ENCODE results near the gene FMO2.

FMO2 gene

DNA sequence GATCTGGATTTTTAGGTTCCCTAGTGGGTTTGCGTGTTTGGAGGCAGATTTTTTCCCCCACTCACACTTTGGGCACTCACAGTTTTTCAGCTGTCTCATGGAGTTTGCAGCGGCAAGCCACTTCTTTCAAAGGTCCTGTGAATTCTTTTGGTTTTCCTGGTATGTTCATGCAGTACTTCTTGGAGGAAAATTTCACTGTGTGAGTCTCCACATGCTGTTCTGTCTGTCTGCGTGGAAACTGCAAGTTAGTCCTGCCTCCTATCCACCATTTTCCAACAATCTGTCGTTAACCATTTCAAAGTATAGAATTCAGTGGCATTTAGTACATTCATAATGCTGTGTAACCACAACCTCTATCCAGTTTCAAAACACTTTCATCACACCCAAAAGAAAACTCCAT lies 62.4 kb downstream of the FMO2 start:
- Histone ChIP-seq H3K9me3 (ENCODE audit: control insufficient read depth, insufficient read depth, low read length) (no peaks in the 10 kb centered on the region), H3K4me2 (ENCODE audit: low read length) (no peak overlapping the region), H3K9me2 (replicated peaks; ENCODE audit: control insufficient read depth, low read length) (no peaks in the 10 kb centered on the region), H4K20me1 (ENCODE audit: control insufficient read depth, insufficient read depth, low read depth, low read length) (no peaks in the 10 kb centered on the region), H3F3A (ENCODE audit: control insufficient read depth, insufficient read depth) (no peaks in the 10 kb centered on the region), H3K4me3 (ENCODE audit: low read length) (no peak overlapping the region), H3K27me3 (ENCODE audit: control insufficient read depth, low read length) (peaks cover 10% of the 10 kb centered on the region; the same call in 1 of the 2 replicates), H3K27ac (ENCODE audit: low read depth, low read length) (no peak overlapping the region), H3K79me2 (ENCODE audit: control insufficient read depth, low read length) (no peaks in the 10 kb centered on the region), H3K36me3 (ENCODE audit: control insufficient read depth, low read length) (no peaks in the 10 kb centered on the region), H3K4me1 (ENCODE audit: control insufficient read depth, low read length) (peaks cover 12% of the 10 kb centered on the region)
- TF ChIP-seq EZH2phosphoT487 (IDR thresholded peaks at IDR 0.05; ENCODE audit: borderline replicate concordance, low read length) (no peak), CTCF (IDR thresholded peaks at IDR 0.05; ENCODE audit: low read depth, low read length, poor library complexity, severe bottlenecking) (no peak)

- Histone ChIP-seq H3K36me3 (ENCODE audit: control insufficient read depth, low read length) (no peaks in the 10 kb centered on the region), H3K27me3 (ENCODE audit: control insufficient read depth, low read length) (peaks cover 10% of the 10 kb centered on the region; the same call in 1 of the 2 replicates), H4K20me1 (ENCODE audit: control insufficient read depth, insufficient read depth, low read depth, low read length) (no peaks in the 10 kb centered on the region), H3K27ac (ENCODE audit: low read depth, low read length) (no peak within 1 kb of the TSS), H3K4me3 (ENCODE audit: low read length) (no peak within 1 kb of the TSS), H3F3A (ENCODE audit: control insufficient read depth, insufficient read depth) (no peaks in the 10 kb centered on the region), H3K4me2 (ENCODE audit: low read length) (no peak within 1 kb of the TSS), H3K9me3 (ENCODE audit: control insufficient read depth, insufficient read depth, low read length) (no peaks in the 10 kb centered on the region), H3K4me1 (ENCODE audit: control insufficient read depth, low read length) (peaks cover 19% of the 10 kb centered on the region), H3K9me2 (replicated peaks; ENCODE audit: control insufficient read depth, low read length) (no peaks in the 10 kb centered on the region), H3K79me2 (ENCODE audit: control insufficient read depth, low read length) (no peaks in the 10 kb centered on the region)
- TF ChIP-seq CTCF (IDR thresholded peaks at IDR 0.05; ENCODE audit: low read depth, low read length, poor library complexity, severe bottlenecking) (no peak), EZH2phosphoT487 (IDR thresholded peaks at IDR 0.05; ENCODE audit: borderline replicate concordance, low read length) (no peak)
These were observed 63.2 kb downstream of the FMO2 start, which contains the start of gene FMO1 for GRCh38 chr1:171248302-171248701. Gene FMO1 (plus strand): TSS chr1:171248494. CDS start chr1:171258088, 9,594 bp downstream.

DNA sequence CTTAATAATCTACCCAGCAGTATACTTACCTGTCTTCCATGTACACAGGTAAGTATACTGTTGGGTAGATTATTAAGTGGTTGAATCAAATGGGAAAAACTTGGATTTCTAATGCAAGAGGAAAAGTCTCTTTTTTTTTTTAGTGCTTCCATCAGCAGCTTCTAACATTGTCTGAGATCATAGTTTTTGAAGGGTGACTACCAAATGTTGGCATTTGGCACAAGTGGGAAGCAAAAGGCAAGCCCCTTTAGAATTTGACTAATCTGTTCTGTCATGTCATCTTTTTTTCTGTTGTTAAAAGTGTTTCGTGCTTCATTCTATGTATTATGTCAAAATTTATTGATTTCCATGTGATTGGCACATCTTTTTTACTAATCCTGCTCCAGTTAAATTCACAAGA lies 63.7 kb downstream of the FMO2 start:
- Histone ChIP-seq H3K9me2 (replicated peaks; ENCODE audit: control insufficient read depth, low read length) (no peaks in the 10 kb centered on the region), H3K4me1 (ENCODE audit: control insufficient read depth, low read length) (peaks cover 19% of the 10 kb centered on the region), H3K4me2 (ENCODE audit: low read length) (no peak overlapping the region), H3K79me2 (ENCODE audit: control insufficient read depth, low read length) (no peaks in the 10 kb centered on the region), H3K27me3 (ENCODE audit: control insufficient read depth, low read length) (peaks cover 10% of the 10 kb centered on the region; the same call in 1 of the 2 replicates), H3K9me3 (ENCODE audit: control insufficient read depth, insufficient read depth, low read length) (no peaks in the 10 kb centered on the region), H3K36me3 (ENCODE audit: control insufficient read depth, low read length) (no peaks in the 10 kb centered on the region), H3F3A (ENCODE audit: control insufficient read depth, insufficient read depth) (no peaks in the 10 kb centered on the region), H3K4me3 (ENCODE audit: low read length) (no peak overlapping the region), H3K27ac (ENCODE audit: low read depth, low read length) (no peak overlapping the region), H4K20me1 (ENCODE audit: control insufficient read depth, insufficient read depth, low read depth, low read length) (no peaks in the 10 kb centered on the region)
- no peak for TF ChIP-seq CTCF (IDR thresholded peaks at IDR 0.05; ENCODE audit: low read depth, low read length, poor library complexity, severe bottlenecking)
- TF ChIP-seq EZH2phosphoT487 (IDR thresholded peaks at IDR 0.05; ENCODE audit: borderline replicate concordance, low read length): no peak
